Astrocyte (in vitro differentiated cells and primary cell): ENCODE results near the gene CACNA1C.

ENCODE experiments used
- EZH2 ChIP-seq: IDR thresholded peaks from 2 replicates; pipeline ENCODE4 v1.6.1; 2012; ENCODE audit warnings: mild to moderate bottlenecking, low read length, inconsistent platforms; ENCODE audit not compliant: insufficient read depth
- TF ChIP-seq, protein P1 (sequence below): IDR thresholded peaks from 2 replicates; pipeline ENCODE4 v1.5.1; 2011; ENCODE audit warnings: low read depth, mild to moderate bottlenecking, inconsistent platforms, low read length, moderate library complexity; ENCODE audit not compliant: insufficient read depth

- TF ChIP-seq, protein P1, sequence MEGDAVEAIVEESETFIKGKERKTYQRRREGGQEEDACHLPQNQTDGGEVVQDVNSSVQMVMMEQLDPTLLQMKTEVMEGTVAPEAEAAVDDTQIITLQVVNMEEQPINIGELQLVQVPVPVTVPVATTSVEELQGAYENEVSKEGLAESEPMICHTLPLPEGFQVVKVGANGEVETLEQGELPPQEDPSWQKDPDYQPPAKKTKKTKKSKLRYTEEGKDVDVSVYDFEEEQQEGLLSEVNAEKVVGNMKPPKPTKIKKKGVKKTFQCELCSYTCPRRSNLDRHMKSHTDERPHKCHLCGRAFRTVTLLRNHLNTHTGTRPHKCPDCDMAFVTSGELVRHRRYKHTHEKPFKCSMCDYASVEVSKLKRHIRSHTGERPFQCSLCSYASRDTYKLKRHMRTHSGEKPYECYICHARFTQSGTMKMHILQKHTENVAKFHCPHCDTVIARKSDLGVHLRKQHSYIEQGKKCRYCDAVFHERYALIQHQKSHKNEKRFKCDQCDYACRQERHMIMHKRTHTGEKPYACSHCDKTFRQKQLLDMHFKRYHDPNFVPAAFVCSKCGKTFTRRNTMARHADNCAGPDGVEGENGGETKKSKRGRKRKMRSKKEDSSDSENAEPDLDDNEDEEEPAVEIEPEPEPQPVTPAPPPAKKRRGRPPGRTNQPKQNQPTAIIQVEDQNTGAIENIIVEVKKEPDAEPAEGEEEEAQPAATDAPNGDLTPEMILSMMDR, result no peak
- no peak for TF ChIP-seq EZH2
Measured at GRCh38 chr12:2608608-2608945, 555.8 kb downstream of the CACNA1C start.
